Measurements from ENCODE around the gene SAMD5. TPM values are rescaled to one million over a fixed set of nuclear protein-coding genes. Genes with fewer than 3 reads are reported as not detected.

Gene SAMD5
- polyA plus RNA-seq, 2 of the 4 experiments (the other 2 are of a cell fraction): 0.79 to 2.0 TPM

DNA sequence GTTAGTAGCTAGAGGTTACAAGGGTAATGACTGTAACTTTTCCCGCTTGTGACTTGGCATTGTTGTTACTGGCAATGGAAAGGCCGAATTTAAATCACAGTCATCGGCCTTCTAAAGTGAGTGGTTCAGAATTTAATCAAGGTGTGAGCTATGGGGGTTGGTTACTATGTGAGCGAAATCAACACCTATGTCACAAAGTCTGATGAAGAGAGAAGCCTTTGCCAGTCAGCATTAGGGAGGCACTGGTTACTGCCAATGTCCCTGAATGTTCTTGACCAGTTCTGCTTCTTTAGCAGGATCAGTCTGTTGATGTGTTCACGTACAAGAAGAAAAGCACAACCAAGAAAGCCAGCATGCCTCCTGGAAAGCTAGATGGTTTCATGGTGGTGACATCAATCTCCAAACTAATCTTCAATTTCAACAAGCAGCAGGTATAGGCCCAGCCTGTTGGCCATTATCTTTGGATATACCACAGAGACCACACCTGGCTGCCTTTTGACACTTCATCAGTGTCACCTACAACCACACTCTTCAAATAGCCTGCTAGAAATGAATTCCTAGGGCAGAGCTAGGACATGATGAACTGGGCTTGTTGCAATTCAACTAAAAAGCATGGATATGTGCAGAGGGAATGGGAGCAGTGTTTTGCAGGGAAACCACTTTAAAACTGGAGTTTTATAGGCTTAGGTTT is 17.2 kb downstream of the SAMD5 start:
- no peak for TF ChIP-seq FOSB (CRISPR knock-in tag; IDR thresholded peaks at IDR 0.05)
- TF ChIP-seq POLR2A (IDR thresholded peaks at IDR 0.05; ENCODE audit: low read length): no peak
- TF ChIP-seq GATA3 (IDR thresholded peaks at IDR 0.05; ENCODE audit: borderline replicate concordance): no peak
- no peak for TF ChIP-seq ZC3H11A (IDR thresholded peaks at IDR 0.05)
- no peak for TF ChIP-seq HDAC2 (IDR thresholded peaks at IDR 0.05)
- TF ChIP-seq MAFK (IDR thresholded peaks at IDR 0.05; ENCODE audit: partially characterized antibody): no peak
- TF ChIP-seq RAD21 (conservative IDR thresholded peaks at IDR 0.05 in 1 of 2, IDR thresholded peaks at IDR 0.05 in 1 of 2): no peak
- TF ChIP-seq RFX5 (IDR thresholded peaks at IDR 0.05): no peak
- no peak for TF ChIP-seq RARB (CRISPR knock-in tag; IDR thresholded peaks at IDR 0.05)
- no peak for TF ChIP-seq POLR2AphosphoS2 (conservative IDR thresholded peaks at IDR 0.05; ENCODE audit: low read length)
- TF ChIP-seq KDM5A (IDR thresholded peaks at IDR 0.05): no peak
- no peak for TF ChIP-seq CEBPB (IDR thresholded peaks at IDR 0.05)
- Histone ChIP-seq H3K4me2 (no peak overlapping the region), H3K9me3 (no peaks in the 10 kb centered on the region), H3K4me1 (0 out of 3 replicates have a peak, but pooled peaks cover 6% of the 10 kb centered on the region), H3K27ac (no peak overlapping the region), H3K4me3 (no peak overlapping the region)
- POLR2A ChIA-PET: no interaction called here
- FAIRE-seq: no peak
- no peak for ATAC-seq
- WGBS (ENCODE audit: missing lambda C conversion rate): 75% methylated on average over 5 of the region's 5 CpGs
- no peak for DNase-seq (ENCODE audit: low read depth in 1 of 2, low spot score in 1 of 2)
- CTCF ChIA-PET: no interaction called here

DNA sequence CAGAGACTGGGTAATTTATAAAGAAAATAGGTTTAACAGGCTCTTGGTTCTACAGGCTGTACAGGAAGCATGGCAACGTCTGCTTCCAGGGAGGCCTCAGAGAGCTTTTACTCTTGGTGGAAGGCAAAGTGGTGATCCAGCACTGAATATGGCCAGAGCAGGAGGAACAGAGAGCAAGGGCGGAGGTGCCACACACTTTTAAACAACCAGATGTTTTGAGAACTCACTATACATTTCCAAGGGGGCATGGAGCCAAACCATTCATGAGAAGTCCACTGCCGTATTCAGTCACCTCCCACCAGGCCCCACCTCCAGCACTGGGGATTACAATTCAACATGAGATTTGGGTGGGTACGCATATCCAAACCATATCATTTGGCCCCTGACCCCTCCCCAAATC is 18.7 kb downstream of the SAMD5 start:
- no peak for DNase-seq (ENCODE audit: low read depth in 1 of 2, low spot score in 1 of 2)
- Histone ChIP-seq H3K4me1 (0 out of 3 replicates have a peak, but pooled peaks cover 7% of the 10 kb centered on the region), H3K4me2 (no peak overlapping the region), H3K9me3 (no peaks in the 10 kb centered on the region), H3K27ac (no peak overlapping the region), H3K4me3 (no peak overlapping the region)
- POLR2A ChIA-PET: no interaction called here
- TF ChIP-seq BHLHE40 (IDR thresholded peaks at IDR 0.05; ENCODE audit: low read depth, low read length) (no peak), RARB (CRISPR knock-in tag; IDR thresholded peaks at IDR 0.05) (no peak), ZSCAN20 (CRISPR knock-in tag; IDR thresholded peaks at IDR 0.05) (no peak), JUNB (IDR thresholded peaks at IDR 0.05) (no peak), KDM1A (IDR thresholded peaks at IDR 0.05; ENCODE audit: low read depth) (no peak), POLR2A (IDR thresholded peaks at IDR 0.05; ENCODE audit: low read length) (no peak), HEYL (CRISPR knock-in tag; IDR thresholded peaks at IDR 0.05) (no peak), CBX8 (IDR thresholded peaks at IDR 0.05) (no peak), NFE2L2 (conservative IDR thresholded peaks at IDR 0.05; ENCODE audit: low read length) (no peak), EHMT2 (IDR thresholded peaks at IDR 0.05; ENCODE audit: low read depth) (no peak), CHD2 (IDR thresholded peaks at IDR 0.05; ENCODE audit: low read length, partially characterized antibody) (no peak), RNF2 (IDR thresholded peaks at IDR 0.05; ENCODE audit: borderline replicate concordance, low read depth) (no peak), RFX5 (IDR thresholded peaks at IDR 0.05) (no peak), GATA3 (IDR thresholded peaks at IDR 0.05; ENCODE audit: borderline replicate concordance) (no peak), TP53 (CRISPR knock-in tag; IDR thresholded peaks at IDR 0.05) (no peak)
- TF ChIP-seq, protein P1, sequence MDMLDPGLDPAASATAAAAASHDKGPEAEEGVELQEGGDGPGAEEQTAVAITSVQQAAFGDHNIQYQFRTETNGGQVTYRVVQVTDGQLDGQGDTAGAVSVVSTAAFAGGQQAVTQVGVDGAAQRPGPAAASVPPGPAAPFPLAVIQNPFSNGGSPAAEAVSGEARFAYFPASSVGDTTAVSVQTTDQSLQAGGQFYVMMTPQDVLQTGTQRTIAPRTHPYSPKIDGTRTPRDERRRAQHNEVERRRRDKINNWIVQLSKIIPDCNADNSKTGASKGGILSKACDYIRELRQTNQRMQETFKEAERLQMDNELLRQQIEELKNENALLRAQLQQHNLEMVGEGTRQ (IDR thresholded peaks at IDR 0.05): no peak
- TF ChIP-seq, protein P2, sequence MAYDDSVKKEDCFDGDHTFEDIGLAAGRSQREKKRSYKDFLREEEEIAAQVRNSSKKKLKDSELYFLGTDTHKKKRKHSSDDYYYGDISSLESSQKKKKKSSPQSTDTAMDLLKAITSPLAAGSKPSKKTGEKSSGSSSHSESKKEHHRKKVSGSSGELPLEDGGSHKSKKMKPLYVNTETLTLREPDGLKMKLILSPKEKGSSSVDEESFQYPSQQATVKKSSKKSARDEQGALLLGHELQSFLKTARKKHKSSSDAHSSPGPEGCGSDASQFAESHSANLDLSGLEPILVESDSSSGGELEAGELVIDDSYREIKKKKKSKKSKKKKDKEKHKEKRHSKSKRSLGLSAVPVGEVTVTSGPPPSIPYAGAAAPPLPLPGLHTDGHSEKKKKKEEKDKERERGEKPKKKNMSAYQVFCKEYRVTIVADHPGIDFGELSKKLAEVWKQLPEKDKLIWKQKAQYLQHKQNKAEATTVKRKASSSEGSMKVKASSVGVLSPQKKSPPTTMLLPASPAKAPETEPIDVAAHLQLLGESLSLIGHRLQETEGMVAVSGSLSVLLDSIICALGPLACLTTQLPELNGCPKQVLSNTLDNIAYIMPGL (CRISPR knock-in tag; IDR thresholded peaks at IDR 0.05; ENCODE audit: borderline replicate concordance): no peak
- ATAC-seq: no peak
- FAIRE-seq: no peak
- CTCF ChIA-PET: no interaction called here
- WGBS (ENCODE audit: missing lambda C conversion rate): 76% methylated on average over 4 of the region's 4 CpGs
